Adrenal gland (tissue), 12 donors: ENCODE data around the gene SCN3A. TPM values are rescaled to one million over a fixed set of nuclear protein-coding genes. Genes with fewer than 3 reads are reported as not detected.

Experiments
- DNase-seq, 7 donors: peaks; one replicate each; pipeline ENCODE4 v3.0.0-alpha.2; 2019 to 2020
- H3K27ac ChIP-seq, 5 donors: fragments of 200-600 bp; sonication (generic) in 4 of 5; 1 replicate in 3 of 5; 2 replicates in 2 of 5; pipeline versions ENCODE4 v1.5.1 to v1.8.0; 2016 to 2020; ENCODE audit warnings: mild to moderate bottlenecking in 1 of 5
- H3K27me3 ChIP-seq: fragments of 200-600 bp; 2 replicates; pipeline ENCODE4 v1.8.0; 2021
- H3K36me3 ChIP-seq, 2 donors: fragments of 200-600 bp; replicated peaks in 1 of 2; 1 replicate in 1 of 2; 2 replicates in 1 of 2; pipeline versions ENCODE4 v1.5.1 to v1.8.0; 2018 to 2022
- H3K4me1 ChIP-seq, 2 donors: fragments of 200-600 bp; replicated peaks in 1 of 2; 1 replicate in 1 of 2; 2 replicates in 1 of 2; pipeline versions ENCODE4 v1.5.1 to v1.8.0; 2018 to 2021
- H3K4me3 ChIP-seq, 4 donors: fragments of 200-600 bp; sonication (generic) in 3 of 4; one replicate each; pipeline ENCODE4 v1.5.1; 2016 to 2018
- H3K9me3 ChIP-seq, 3 donors: fragments of 200-600 bp; sonication (generic) in 1 of 3; replicated peaks in 1 of 3; 1 replicate in 2 of 3; 2 replicates in 1 of 3; pipeline versions ENCODE4 v1.5.1 to v1.8.0; 2016 to 2021
- POLR2A ChIP-seq, 2 donors: fragments of 450-650 bp; IDR thresholded peaks; one replicate each; pipeline ENCODE4 v1.6.1; 2017; ENCODE audit warnings: antibody characterized with exemption in 2 of 2, mild to moderate bottlenecking in 2 of 2, moderate library complexity in 1 of 2
- WGBS, 4 donors: extraction: QIAGEN DNeasy Blood & Tissue Kit in 2 of 4; methylation state at CpG; one replicate each; pipeline versions ENCODE4 v1.1.5 to v1.1.7; 2013 to 2017; 5-methylcytosine and 5-hydroxymethylcytosine counted together
- intact Hi-C, 2 donors: fragments of 100-400 bp; cut with DNase I; formaldehyde crosslinking; loops; one replicate each; pipeline versions ENCODE4 v1.14.1 to v1.15.0; 2022 to 2023
- polyA plus RNA-seq, 3 donors: library from polyadenylated mRNA; stranded (reverse); fragments of 200-250 nt in 2 of 3; fragments of 350-450 nt in 1 of 3; fragmentation: Illumina TruSeq in 1 of 3; extraction: RNeasy Lipid Tissue Mini Kit (QIAGEN cat#74804) in 1 of 3; gene quantifications; one replicate each; pipeline ENCODE4 v1.2.3, GENCODE V29; 2013 to 2014
- total RNA-seq, 9 donors: library from RNA; depleted of rRNA in 4 of 9; stranded (reverse); fragments of >200 nt in 4 of 9; fragments of 120-200 nt in 1 of 9; fragmentation: NEBNext Ultra II Directional in 1 of 9; extraction: Animal tissue kit (Norgen Biotek cat#: 25700) in 1 of 9; gene quantifications; one replicate each; pipeline versions ENCODE4 v1.1.0 to v1.2.4, GENCODE V29; 2013 to 2023
- TF ChIP-seq, protein P1 (sequence below), 6 experiments: fragments of 450-650 bp in 4 of 6; fragments of 200-600 bp in 2 of 6; sonication (generic) in 1 of 6; IDR thresholded peaks; 1 replicate in 5 of 6; 2 replicates in 1 of 6; pipeline versions ENCODE4 v1.5.1 to v1.8.0; 2016 to 2021; ENCODE audit warnings: antibody characterized with exemption in 6 of 6, mild to moderate bottlenecking in 2 of 6, moderate library complexity in 1 of 6
- donor health status: healthy with polysubstance abuse.
- donor health status: Bipolar disorder and iron deficiency.
- donor health status: DM: yes; HTN: yes; CAD: no.
- donor health status: DM: no; HTN: no; CAD: no.
- donor health status: DM: no; HTN: no; CAD: no.
- donor health status: DM: yes; HTN: yes; CAD: no.

SCN3A gene
- total and polyA plus RNA-seq, 12 donors: 0.17 to 4.7 (median 0.90) TPM

- Histone ChIP-seq H3K9me3 (no peaks in the 10 kb centered on the region), H3K36me3 (no peaks in the 10 kb centered on the region), H3K27me3 (no peaks in the 10 kb centered on the region), H3K4me3 (no peak overlapping the region), H3K4me1 (no peaks in the 10 kb centered on the region), H3K27ac (no peak overlapping the region)
- TF ChIP-seq POLR2A (IDR thresholded peaks at IDR 0.05): no peak
- TF ChIP-seq, protein P1, sequence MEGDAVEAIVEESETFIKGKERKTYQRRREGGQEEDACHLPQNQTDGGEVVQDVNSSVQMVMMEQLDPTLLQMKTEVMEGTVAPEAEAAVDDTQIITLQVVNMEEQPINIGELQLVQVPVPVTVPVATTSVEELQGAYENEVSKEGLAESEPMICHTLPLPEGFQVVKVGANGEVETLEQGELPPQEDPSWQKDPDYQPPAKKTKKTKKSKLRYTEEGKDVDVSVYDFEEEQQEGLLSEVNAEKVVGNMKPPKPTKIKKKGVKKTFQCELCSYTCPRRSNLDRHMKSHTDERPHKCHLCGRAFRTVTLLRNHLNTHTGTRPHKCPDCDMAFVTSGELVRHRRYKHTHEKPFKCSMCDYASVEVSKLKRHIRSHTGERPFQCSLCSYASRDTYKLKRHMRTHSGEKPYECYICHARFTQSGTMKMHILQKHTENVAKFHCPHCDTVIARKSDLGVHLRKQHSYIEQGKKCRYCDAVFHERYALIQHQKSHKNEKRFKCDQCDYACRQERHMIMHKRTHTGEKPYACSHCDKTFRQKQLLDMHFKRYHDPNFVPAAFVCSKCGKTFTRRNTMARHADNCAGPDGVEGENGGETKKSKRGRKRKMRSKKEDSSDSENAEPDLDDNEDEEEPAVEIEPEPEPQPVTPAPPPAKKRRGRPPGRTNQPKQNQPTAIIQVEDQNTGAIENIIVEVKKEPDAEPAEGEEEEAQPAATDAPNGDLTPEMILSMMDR (IDR thresholded peaks at IDR 0.05): no peak
- intact Hi-C loops: no loop called here
- DNase-seq: no peak
- WGBS, 4 donors: 41 to 67% (median 59%) methylated on average over 2 of the region's 2 CpGs
These were observed 42.3 kb downstream of the SCN3A start for GRCh38 chr2:165161510-165161909.

DNA sequence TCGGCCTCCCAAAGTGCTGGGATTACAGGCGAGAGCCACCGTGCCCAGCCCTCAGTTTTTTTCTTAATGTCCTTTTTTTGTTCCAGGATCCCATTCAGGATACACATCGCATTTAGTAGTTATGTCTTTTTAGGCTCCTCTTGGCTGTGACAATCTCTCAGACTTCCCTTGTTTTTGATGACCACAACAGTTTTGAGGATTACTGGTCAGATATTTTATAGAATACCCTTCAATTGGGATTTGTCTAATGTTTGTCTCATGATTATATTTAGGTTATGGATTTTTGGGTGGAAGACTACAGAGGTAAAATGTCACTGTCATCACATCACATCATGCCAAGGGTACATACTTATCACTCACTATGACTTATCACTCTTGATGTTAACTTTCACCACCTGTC, 46.7 kb downstream of the SCN3A start:
- WGBS, 4 donors: 92 to 97% (median 93%) methylated on average over 4 of the region's 4 CpGs
- Histone ChIP-seq H3K4me3 (no peak overlapping the region), H3K27me3 (no peaks in the 10 kb centered on the region), H3K4me1 (no peaks in the 10 kb centered on the region), H3K9me3 (no peaks in the 10 kb centered on the region), H3K27ac (no peak overlapping the region), H3K36me3 (no peaks in the 10 kb centered on the region)
- DNase-seq: no peak
- TF ChIP-seq POLR2A (IDR thresholded peaks at IDR 0.05): no peak
- TF ChIP-seq, protein P1 (IDR thresholded peaks at IDR 0.05): no peak
- intact Hi-C loops: no loop called here

- no peaks in the 10 kb centered on the region for H3K9me3 ChIP-seq
- H3K4me1 ChIP-seq: no peaks in the 10 kb centered on the region
- no peaks in the 10 kb centered on the region for H3K36me3 ChIP-seq
- no peak overlapping the region for H3K4me3 ChIP-seq
- DNase-seq: no peak
- H3K27me3 ChIP-seq: no peaks in the 10 kb centered on the region
- intact Hi-C loops: no loop called here
- 84 to 88% (median 86%) methylated on average over 2 of the region's 2 CpGs for WGBS, 4 donors
- no peak for TF ChIP-seq POLR2A (IDR thresholded peaks at IDR 0.05)
- TF ChIP-seq, protein P1 (IDR thresholded peaks at IDR 0.05): no peak
- H3K27ac ChIP-seq: no peak overlapping the region
These were observed 48.7 kb downstream of the SCN3A start for GRCh38 chr2:165155152-165155551.

DNA sequence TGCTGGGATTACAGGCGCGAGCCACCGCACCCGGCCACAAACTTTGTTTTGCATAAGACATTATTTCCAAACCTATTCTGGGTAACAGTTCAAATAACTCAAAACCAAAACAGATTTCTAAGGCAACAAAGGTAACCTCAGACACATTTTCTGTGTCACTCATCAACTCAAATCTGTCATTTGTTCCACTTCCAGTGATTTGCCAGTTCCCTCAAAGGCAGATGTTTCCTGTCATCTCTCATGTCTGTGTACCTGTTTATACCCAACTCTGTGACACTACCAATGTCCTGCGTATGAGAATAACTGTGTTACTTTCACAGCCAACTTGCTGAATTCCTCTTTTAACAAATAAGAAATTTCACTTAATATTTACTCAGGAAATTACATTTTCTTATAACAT, 54.4 kb downstream of the SCN3A start:
- Histone ChIP-seq H3K27ac (no peak overlapping the region), H3K9me3 (no peaks in the 10 kb centered on the region), H3K4me3 (no peak overlapping the region), H3K27me3 (no peaks in the 10 kb centered on the region), H3K4me1 (no peaks in the 10 kb centered on the region), H3K36me3 (no peaks in the 10 kb centered on the region)
- WGBS, 4 donors: 73 to 88% (median 80%) methylated on average over 5 of the region's 5 CpGs
- intact Hi-C loops: no loop called here
- DNase-seq: no peak
- no peak for TF ChIP-seq POLR2A (IDR thresholded peaks at IDR 0.05)
- TF ChIP-seq, protein P1 (IDR thresholded peaks at IDR 0.05): no peak
